ENCODE measurements around the gene PTX3.

DNA sequence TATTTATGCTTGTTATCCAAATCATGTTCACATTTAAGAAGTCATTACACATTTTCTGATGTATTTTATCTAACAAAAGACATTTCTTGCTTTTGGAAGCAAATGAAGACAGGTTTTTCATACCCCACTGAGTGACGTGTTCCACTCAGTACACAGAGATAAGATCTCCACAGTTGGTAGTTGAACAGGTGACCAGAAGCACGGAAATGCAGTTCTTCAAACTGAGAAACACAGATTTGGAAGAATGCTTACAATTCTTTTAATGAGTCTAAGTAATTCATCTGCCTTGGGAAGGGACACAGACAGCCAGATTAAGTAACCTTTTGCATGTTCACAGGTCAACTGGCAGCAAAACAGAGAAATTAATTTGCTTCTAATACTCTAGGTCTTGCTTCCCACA lies 23.1 kb downstream of the PTX3 start:
- TF ChIP-seq, protein P1, sequence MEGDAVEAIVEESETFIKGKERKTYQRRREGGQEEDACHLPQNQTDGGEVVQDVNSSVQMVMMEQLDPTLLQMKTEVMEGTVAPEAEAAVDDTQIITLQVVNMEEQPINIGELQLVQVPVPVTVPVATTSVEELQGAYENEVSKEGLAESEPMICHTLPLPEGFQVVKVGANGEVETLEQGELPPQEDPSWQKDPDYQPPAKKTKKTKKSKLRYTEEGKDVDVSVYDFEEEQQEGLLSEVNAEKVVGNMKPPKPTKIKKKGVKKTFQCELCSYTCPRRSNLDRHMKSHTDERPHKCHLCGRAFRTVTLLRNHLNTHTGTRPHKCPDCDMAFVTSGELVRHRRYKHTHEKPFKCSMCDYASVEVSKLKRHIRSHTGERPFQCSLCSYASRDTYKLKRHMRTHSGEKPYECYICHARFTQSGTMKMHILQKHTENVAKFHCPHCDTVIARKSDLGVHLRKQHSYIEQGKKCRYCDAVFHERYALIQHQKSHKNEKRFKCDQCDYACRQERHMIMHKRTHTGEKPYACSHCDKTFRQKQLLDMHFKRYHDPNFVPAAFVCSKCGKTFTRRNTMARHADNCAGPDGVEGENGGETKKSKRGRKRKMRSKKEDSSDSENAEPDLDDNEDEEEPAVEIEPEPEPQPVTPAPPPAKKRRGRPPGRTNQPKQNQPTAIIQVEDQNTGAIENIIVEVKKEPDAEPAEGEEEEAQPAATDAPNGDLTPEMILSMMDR (IDR thresholded peaks at IDR 0.05), result no peak
- no peak for TF ChIP-seq POLR2AphosphoS5 (IDR thresholded peaks at IDR 0.05; ENCODE audit: low read depth, low read length)

All from Panc1 (cell line).